MM.1S (cell line): ENCODE results near the gene DCDC1.

Experiments used
- DNase-seq: peaks from one replicate; pipeline ENCODE4 v3.0.0-alpha.2; 2015
- H2AFZ ChIP-seq: fragments of 300-600 bp; sonication (generic); 2 replicates; pipeline ENCODE4 v1.6.0; 2016; ENCODE audit warnings: antibody characterized with exemption, low read length
- H3F3A ChIP-seq: fragments of 300-600 bp; sonication (generic); 2 replicates; pipeline ENCODE4 v1.6.1; 2016; ENCODE audit warnings: mild to moderate bottlenecking, antibody characterized with exemption, low read length, moderate library complexity, mixed read lengths; ENCODE audit not compliant: insufficient read depth
- H3K27ac ChIP-seq: fragments of 300-600 bp; sonication (generic); 2 replicates; pipeline ENCODE4 v1.5.1; 2016; ENCODE audit warnings: mild to moderate bottlenecking, low read length
- H3K27me3 ChIP-seq: fragments of 300-600 bp; sonication (generic); replicated peaks from 2 replicates; pipeline ENCODE4 v1.6.0; 2016; ENCODE audit warnings: low read length; ENCODE audit not compliant: insufficient read depth
- H3K36me3 ChIP-seq: fragments of 300-600 bp; sonication (generic); replicated peaks from 2 replicates; pipeline ENCODE4 v1.6.1; 2016; ENCODE audit warnings: mild to moderate bottlenecking, low read length, mixed read lengths; ENCODE audit not compliant: insufficient read depth
- H3K4me1 ChIP-seq: fragments of 300-600 bp; sonication (generic); 2 replicates; pipeline ENCODE4 v1.6.1; 2016; ENCODE audit warnings: low read length, mixed read lengths
- H3K4me2 ChIP-seq: fragments of 300-600 bp; sonication (generic); 2 replicates; pipeline ENCODE4 v1.6.0; 2016; ENCODE audit warnings: low read depth, low read length
- H3K4me3 ChIP-seq: fragments of 300-600 bp; sonication (generic); 2 replicates; pipeline ENCODE4 v1.5.1; 2016; ENCODE audit warnings: low read length, mixed read lengths
- H3K79me2 ChIP-seq: fragments of 300-600 bp; sonication (generic); 2 replicates; pipeline ENCODE4 v1.6.1; 2016; ENCODE audit warnings: mixed run types, low read length, mixed read lengths
- H3K9ac ChIP-seq: fragments of 300-600 bp; sonication (generic); 2 replicates; pipeline ENCODE4 v1.6.1; 2016; ENCODE audit warnings: low read length, mixed read lengths
- H3K9me2 ChIP-seq: fragments of 300-600 bp; sonication (generic); replicated peaks from 2 replicates; pipeline ENCODE4 v1.6.1; 2016; ENCODE audit warnings: mild to moderate bottlenecking, low read length, mixed read lengths; ENCODE audit not compliant: insufficient read depth
- H3K9me3 ChIP-seq: fragments of 300-600 bp; sonication (generic); replicated peaks from 2 replicates; pipeline ENCODE4 v1.6.1; 2016; ENCODE audit warnings: mild to moderate bottlenecking, low read length, mixed read lengths; ENCODE audit not compliant: insufficient read depth
- H4K20me1 ChIP-seq: fragments of 300-600 bp; sonication (generic); 2 replicates; pipeline ENCODE4 v1.6.1; 2016; ENCODE audit warnings: mild to moderate bottlenecking, low read length, moderate library complexity, mixed read lengths; ENCODE audit not compliant: insufficient read depth
- CTCF ChIP-seq: fragments of 300-600 bp; sonication (generic); IDR thresholded peaks from 2 replicates; pipeline ENCODE4 v1.5.1; 2016; ENCODE audit warnings: antibody characterized with exemption, low read length, mixed read lengths
- EZH2 ChIP-seq: fragments of 300-600 bp; sonication (generic); optimal IDR thresholded peaks from 2 replicates; pipeline ENCODE3; 2017; ENCODE audit warnings: low read depth, mild to moderate bottlenecking, antibody characterized with exemption, low read length, mixed read lengths
- EZH2phosphoT487 ChIP-seq: fragments of 300-600 bp; sonication (generic); IDR thresholded peaks from 2 replicates; pipeline ENCODE4 v1.6.1; 2018; ENCODE audit warnings: antibody characterized with exemption, low read length

The DCDC1 gene

GRCh38 chr11:30938171-30938570 is 431.4 kb downstream of the DCDC1 start:
- Histone ChIP-seq H3K27me3 (no peaks in the 10 kb centered on the region), H3K36me3 (no peaks in the 10 kb centered on the region), H2AFZ (no peak overlapping the region), H3K9me2 (no peaks in the 10 kb centered on the region), H3K79me2 (no peaks in the 10 kb centered on the region), H3K9ac (no peak overlapping the region), H3K4me2 (no peak overlapping the region), H3K4me3 (no peak overlapping the region), H3K27ac (no peak overlapping the region), H3F3A (no peaks in the 10 kb centered on the region), H3K4me1 (no peaks in the 10 kb centered on the region), H4K20me1 (no peaks in the 10 kb centered on the region), H3K9me3 (no peaks in the 10 kb centered on the region)
- DNase-seq: no peak
- TF ChIP-seq EZH2: no peak
- TF ChIP-seq CTCF: no peak
- TF ChIP-seq EZH2phosphoT487: no peak

GRCh38 chr11:30936491-30936890 is 433.0 kb downstream of the DCDC1 start:
- Histone ChIP-seq H3K4me1 (no peaks in the 10 kb centered on the region), H3K9me2 (no peaks in the 10 kb centered on the region), H3F3A (no peaks in the 10 kb centered on the region), H3K27ac (no peak overlapping the region), H3K4me3 (no peak overlapping the region), H3K4me2 (no peak overlapping the region), H4K20me1 (no peaks in the 10 kb centered on the region), H3K27me3 (no peaks in the 10 kb centered on the region), H3K36me3 (no peaks in the 10 kb centered on the region), H3K9me3 (no peaks in the 10 kb centered on the region), H2AFZ (no peak overlapping the region), H3K9ac (no peak overlapping the region), H3K79me2 (no peaks in the 10 kb centered on the region)
- no peak for TF ChIP-seq EZH2phosphoT487
- TF ChIP-seq CTCF: no peak
- TF ChIP-seq EZH2: no peak
- DNase-seq: no peak

GRCh38 chr11:30935861-30936260 is 433.7 kb downstream of the DCDC1 start:
- H3K27ac ChIP-seq: no peak overlapping the region
- no peak overlapping the region for H3K9ac ChIP-seq
- no peaks in the 10 kb centered on the region for H3K79me2 ChIP-seq
- H3F3A ChIP-seq: no peaks in the 10 kb centered on the region
- H4K20me1 ChIP-seq: no peaks in the 10 kb centered on the region
- no peaks in the 10 kb centered on the region for H3K4me1 ChIP-seq
- H3K27me3 ChIP-seq: no peaks in the 10 kb centered on the region
- H3K9me3 ChIP-seq: no peaks in the 10 kb centered on the region
- H3K36me3 ChIP-seq: no peaks in the 10 kb centered on the region
- no peak for DNase-seq
- H3K4me2 ChIP-seq: no peak overlapping the region
- H2AFZ ChIP-seq: no peak overlapping the region
- H3K9me2 ChIP-seq: no peaks in the 10 kb centered on the region
- no peak overlapping the region for H3K4me3 ChIP-seq
- TF ChIP-seq CTCF: no peak
- TF ChIP-seq EZH2phosphoT487: no peak
- TF ChIP-seq EZH2: no peak
